Astrocyte of the cerebellum (primary cell): ENCODE results near the gene FTSJ1.

Source experiments
- DNase-seq: peaks from one replicate; pipeline ENCODE4 v3.0.0-alpha.2; 2011; ENCODE audit warnings: low read depth
- H3K4me3 ChIP-seq: 2 replicates; pipeline ENCODE4 v1.5.1; 2011; ENCODE audit warnings: mild to moderate bottlenecking, low read depth, low read length, moderate library complexity
- CTCF ChIP-seq: IDR thresholded peaks from 2 replicates; pipeline ENCODE4 v1.5.1; 2012; ENCODE audit warnings: low read length, low read depth, moderate library complexity, mild to moderate bottlenecking; ENCODE audit errors: missing control alignments
- in situ Hi-C: cut with HindIII; loops from 2 replicates; pipeline ENCODE4 v1.10.0; 2017; ENCODE audit warnings: low sequenced_read_pairs

The FTSJ1 gene

GRCh38 chrX:48530736-48531135 lies 54.7 kb downstream of the FTSJ1 start:
- TF ChIP-seq CTCF, result no peak
- DNase-seq, result no peak
- no peak overlapping the region for H3K4me3 ChIP-seq
- in situ Hi-C loops, result no loop called here

GRCh38 chrX:48531358-48531959 lies 55.5 kb downstream of the FTSJ1 start:
- in situ Hi-C loops, result no loop called here
- H3K4me3 ChIP-seq, result no peak overlapping the region
- no peak for TF ChIP-seq CTCF
- peak; percentile 22 for DNase-seq

GRCh38 chrX:48532161-48532560 lies 56.2 kb downstream of the FTSJ1 start:
- no peak overlapping the region for H3K4me3 ChIP-seq
- no peak for TF ChIP-seq CTCF
- in situ Hi-C loops, result no loop called here
- no peak for DNase-seq

GRCh38 chrX:48533165-48533564 lies 57.2 kb downstream of the FTSJ1 start:
- no peak for TF ChIP-seq CTCF

More at GRCh38 chrX:48533165-48533564, 57.2 kb downstream of the FTSJ1 start:
- no peak overlapping the region for H3K4me3 ChIP-seq
- no peak for DNase-seq
- in situ Hi-C loops, result no loop called here
